OCI-LY7 (cell line): ENCODE measurements around the gene JAK3. TPM values are rescaled to one million over a fixed set of nuclear protein-coding genes. Genes with fewer than 3 reads are reported as not detected.
A peak's percentile ranks its signal among the peaks of the same experiment; 100 is the strongest.

Source experiments
- BruUV-seq: library from RNA; stranded (reverse); fragments of 400-500 nt; replicated peaks from 2 replicates; lab custom pipeline; 2021; lab: Mats Ljungman, UMichigan
- CTCF ChIA-PET: fragments of 300-600 bp; sonication (Branson Sonifier 250); formaldehyde crosslinking; loops from one replicate; lab custom pipeline; 2022; ENCODE audit warnings: antibody characterized with exemption; ENCODE audit not compliant: unreplicated experiment; lab: Charles Lee
- POLR2A ChIA-PET: fragments of 300-600 bp; sonication (Branson Sonifier 250); formaldehyde crosslinking; loops from one replicate; lab custom pipeline; 2022; ENCODE audit warnings: antibody characterized with exemption; lab: Charles Lee
- DNase-seq: peaks from one replicate; pipeline ENCODE4 v3.0.0-alpha.2; 2015; ENCODE audit warnings: low spot score
- H2AFZ ChIP-seq: fragments of 200-600 bp; sonication (generic), shearing (Covaris generic); 2 replicates; pipeline ENCODE4 v1.6.1; 2014; ENCODE audit warnings: mild to moderate bottlenecking, antibody characterized with exemption, low read length, moderate library complexity
- H3K27ac ChIP-seq: fragments of 200-600 bp; sonication (generic); 2 replicates; pipeline ENCODE4 v1.5.1; 2014; ENCODE audit warnings: mixed run types, low read depth, mild to moderate bottlenecking, moderate library complexity, low read length, inconsistent platforms; ENCODE audit not compliant: poor library complexity, severe bottlenecking
- H3K36me3 ChIP-seq: fragments of 200-600 bp; sonication (generic); 2 replicates; pipeline ENCODE4 v1.6.1; 2014; ENCODE audit warnings: mild to moderate bottlenecking, antibody characterized with exemption, low read length, moderate library complexity, mixed read lengths; ENCODE audit not compliant: insufficient read depth
- H3K4me1 ChIP-seq: fragments of 200-600 bp; sonication (generic); 2 replicates; pipeline ENCODE4 v1.5.1; 2014; ENCODE audit warnings: mild to moderate bottlenecking, low read length; ENCODE audit not compliant: insufficient read depth, poor library complexity, severe bottlenecking
- H3K4me2 ChIP-seq: fragments of 200-600 bp; sonication (generic); 2 replicates; pipeline ENCODE4 v1.6.1; 2014; ENCODE audit warnings: mild to moderate bottlenecking, low read length
- H3K4me3 ChIP-seq: fragments of 200-600 bp; sonication (generic); 2 replicates; pipeline ENCODE4 v1.5.1; 2014; ENCODE audit warnings: mild to moderate bottlenecking, low read depth, low read length; ENCODE audit not compliant: poor library complexity, severe bottlenecking
- H3K79me2 ChIP-seq: fragments of 200-600 bp; sonication (generic); 2 replicates; pipeline ENCODE4 v1.6.1; 2016; ENCODE audit warnings: low read depth, mild to moderate bottlenecking, low read length, moderate library complexity, mixed read lengths; ENCODE audit not compliant: insufficient read depth
- H3K9me2 ChIP-seq: fragments of 200-600 bp; sonication (generic); 2 replicates; pipeline ENCODE4 v1.6.1; 2016; ENCODE audit warnings: mild to moderate bottlenecking, low read length, mixed read lengths; ENCODE audit not compliant: insufficient read depth
- H3K9me3 ChIP-seq: fragments of 200-600 bp; sonication (generic); 2 replicates; pipeline ENCODE4 v1.6.1; 2014; ENCODE audit warnings: mild to moderate bottlenecking, mixed run types, low read length, mixed read lengths
- H4K20me1 ChIP-seq: fragments of 200-600 bp; sonication (generic); 2 replicates; pipeline ENCODE4 v1.6.1; 2014; ENCODE audit warnings: mild to moderate bottlenecking, antibody characterized with exemption, low read length, moderate library complexity, mixed read lengths; ENCODE audit not compliant: insufficient read depth
- CTCF ChIP-seq: fragments of 200-600 bp; sonication (generic); conservative IDR thresholded peaks from 2 replicates; pipeline ENCODE4 v1.5.1; 2014; ENCODE audit warnings: mild to moderate bottlenecking, antibody characterized with exemption, low read length, moderate library complexity, mixed read lengths
- EZH2phosphoT487 ChIP-seq: fragments of 200-600 bp; sonication (generic); IDR thresholded peaks from 2 replicates; pipeline ENCODE4 v1.6.1; 2018; ENCODE audit warnings: low read depth, borderline replicate concordance, mild to moderate bottlenecking, mixed run types, antibody characterized with exemption, low read length, moderate library complexity, mixed read lengths
- intact Hi-C: fragments of 100-400 bp; cut with micrococcal nuclease; formaldehyde crosslinking; loops from one replicate; pipeline ENCODE4 v1.10.0; 2022; ENCODE audit not compliant: unreplicated experiment
- total RNA-seq, 2 experiments: library from RNA; depleted of rRNA in 1 of 2; stranded (reverse); fragments of >200 nt in 1 of 2; shearing (Covaris generic) in 1 of 2; gene quantifications; 2 replicates each; pipeline ENCODE4 v1.2.3, GENCODE V29; 2014 to 2022

The JAK3 gene
- total RNA-seq, 2 experiments from 2014 or later = 14.0 to 25.3 TPM

GRCh38 chr19:17837972-17838371 lies 9.8 kb downstream of the JAK3 start:
- H3K79me2 ChIP-seq = no peaks in the 10 kb centered on the region
- intact Hi-C loops = no loop called here
- no peak overlapping the region for H3K4me2 ChIP-seq
- TF ChIP-seq EZH2phosphoT487 (no peak), CTCF (no peak)
- CTCF ChIA-PET = no interaction called here
- no peaks in the 10 kb centered on the region for H3K9me3 ChIP-seq
- no peak overlapping the region for H3K4me3 ChIP-seq
- H3K27ac ChIP-seq = no peak overlapping the region
- no peaks in the 10 kb centered on the region for H3K9me2 ChIP-seq
- peaks cover 14% of the 10 kb centered on the region for H3K36me3 ChIP-seq
- H3K4me1 ChIP-seq = no peaks in the 10 kb centered on the region
- POLR2A ChIA-PET = no interaction called here
- DNase-seq = no peak
- H2AFZ ChIP-seq = no peak overlapping the region
- H4K20me1 ChIP-seq = no peaks in the 10 kb centered on the region
- BruUV-seq = no TSS peak

GRCh38 chr19:17836530-17836929 lies 11.3 kb downstream of the JAK3 start:
- H3K4me1 ChIP-seq = no peaks in the 10 kb centered on the region
- H3K9me2 ChIP-seq = no peaks in the 10 kb centered on the region
- no peaks in the 10 kb centered on the region for H3K79me2 ChIP-seq
- TF ChIP-seq EZH2phosphoT487 (no peak), CTCF (no peak)
- H4K20me1 ChIP-seq = no peaks in the 10 kb centered on the region
- BruUV-seq = no TSS peak
- POLR2A ChIA-PET = no interaction called here
- no peak overlapping the region for H2AFZ ChIP-seq
- DNase-seq = no peak
- intact Hi-C loops = no loop called here
- CTCF ChIA-PET = no interaction called here
- no peaks in the 10 kb centered on the region for H3K9me3 ChIP-seq
- no peak overlapping the region for H3K4me3 ChIP-seq
- H3K4me2 ChIP-seq = no peak overlapping the region
- no peak overlapping the region for H3K27ac ChIP-seq
- H3K36me3 ChIP-seq = peaks cover 25% of the 10 kb centered on the region

- no peaks in the 10 kb centered on the region for H3K9me3 ChIP-seq
- no peaks in the 10 kb centered on the region for H4K20me1 ChIP-seq
- peaks cover 24% of the 10 kb centered on the region for H3K36me3 ChIP-seq
- H3K4me2 ChIP-seq = no peak overlapping the region
- CTCF ChIA-PET = no interaction called here
- H2AFZ ChIP-seq = no peak overlapping the region
- TF ChIP-seq EZH2phosphoT487 (no peak), CTCF (no peak)
- POLR2A ChIA-PET = no interaction called here
- no peaks in the 10 kb centered on the region for H3K9me2 ChIP-seq
- TSS peak; percentile 49 for BruUV-seq
- DNase-seq = no peak
- intact Hi-C loops = no loop called here
- no peaks in the 10 kb centered on the region for H3K4me1 ChIP-seq
- H3K79me2 ChIP-seq = no peaks in the 10 kb centered on the region
- H3K4me3 ChIP-seq = no peak overlapping the region
- no peak overlapping the region for H3K27ac ChIP-seq
Observed at GRCh38 chr19:17835182-17836006, 12.4 kb downstream of the JAK3 start.
